Fibroblast of upper back skin (primary cell): ENCODE results near the gene RAI1.

Experiments used
- DNase-seq: peaks from one replicate; pipeline ENCODE4 v3.0.0-alpha.2; 2013

The RAI1 gene

GRCh38 chr17:17752089-17752820, 71.0 kb downstream of the RAI1 start:
- peak; percentile 94 for DNase-seq

GRCh38 chr17:17752821-17753321, 71.6 kb downstream of the RAI1 start:
- DNase-seq: no peak

- no peak for DNase-seq
Measured at GRCh38 chr17:17754719-17755686, 73.7 kb downstream of the RAI1 start.

- DNase-seq: no peak
Measured at GRCh38 chr17:17755715-17756114, 74.5 kb downstream of the RAI1 start.

GRCh38 chr17:17757391-17757791, 76.1 kb downstream of the RAI1 start:
- DNase-seq: no peak

GRCh38 chr17:17757956-17758845, 76.9 kb downstream of the RAI1 start:
- no peak for DNase-seq

- no peak for DNase-seq
Measured at GRCh38 chr17:17758941-17759563, 77.8 kb downstream of the RAI1 start.

GRCh38 chr17:17760350-17760749, 79.1 kb downstream of the RAI1 start:
- no peak for DNase-seq

GRCh38 chr17:17760872-17761550, 79.8 kb downstream of the RAI1 start:
- no peak for DNase-seq

- no peak for DNase-seq
Measured at GRCh38 chr17:17761894-17762743, 80.9 kb downstream of the RAI1 start.

- no peak for DNase-seq
Measured at GRCh38 chr17:17762744-17763105, 81.5 kb downstream of the RAI1 start.

- no peak for DNase-seq
Measured at GRCh38 chr17:17763136-17763535, 81.9 kb downstream of the RAI1 start.

- no peak for DNase-seq
Measured at GRCh38 chr17:17763734-17764133, 82.5 kb downstream of the RAI1 start.

GRCh38 chr17:17765359-17766076, 84.3 kb downstream of the RAI1 start:
- DNase-seq: no peak

GRCh38 chr17:17766077-17766743, 85.0 kb downstream of the RAI1 start:
- no peak for DNase-seq

- DNase-seq: no peak
Measured at GRCh38 chr17:17766744-17767120, 85.5 kb downstream of the RAI1 start.

- peak; percentile 46 for DNase-seq
Measured at GRCh38 chr17:17767154-17767869, 86.1 kb downstream of the RAI1 start.

GRCh38 chr17:17767887-17768418, 86.7 kb downstream of the RAI1 start:
- DNase-seq: no peak
